Subcutaneous abdominal adipose tissue (tissue), 5 donors: ENCODE measurements around the gene PPFIBP2.

Experiments used
- H3K27ac ChIP-seq: one replicate; pipeline ENCODE4 v1.7.0; 2013; ENCODE audit warnings: low read depth, mild to moderate bottlenecking, inconsistent platforms, low read length, moderate library complexity
- H3K27me3 ChIP-seq, 5 donors: one replicate each; pipeline ENCODE4 v1.7.0; 2013; ENCODE audit warnings: low read length in 5 of 5, inconsistent platforms in 1 of 5; ENCODE audit not compliant: control insufficient read depth in 5 of 5, insufficient read depth in 4 of 5
- H3K36me3 ChIP-seq, 5 donors: one replicate each; pipeline ENCODE4 v1.7.0; 2013; ENCODE audit warnings: low read length in 5 of 5; ENCODE audit not compliant: control insufficient read depth in 5 of 5, insufficient read depth in 5 of 5
- H3K4me1 ChIP-seq, 5 donors: one replicate each; pipeline ENCODE4 v1.7.0; 2013; ENCODE audit warnings: low read length in 5 of 5, mild to moderate bottlenecking in 3 of 5, moderate library complexity in 1 of 5; ENCODE audit not compliant: control insufficient read depth in 5 of 5, insufficient read depth in 5 of 5
- H3K4me3 ChIP-seq, 5 donors: one replicate each; pipeline ENCODE4 v1.7.0; 2013; ENCODE audit warnings: low read length in 5 of 5, low read depth in 1 of 5
- H3K9ac ChIP-seq, 5 donors: one replicate each; pipeline ENCODE4 v1.7.0; 2013; ENCODE audit warnings: low read length in 5 of 5, mild to moderate bottlenecking in 4 of 5, moderate library complexity in 3 of 5
- H3K9me3 ChIP-seq, 5 donors: one replicate each; pipeline ENCODE4 v1.7.0; 2013; ENCODE audit warnings: low read length in 5 of 5; ENCODE audit not compliant: control insufficient read depth in 5 of 5
- donor health status: healthy.
- donor health status: healthy.
- donor health status: healthy.
- donor health status: healthy.
- donor health status: healthy.

PPFIBP2 gene

DNA sequence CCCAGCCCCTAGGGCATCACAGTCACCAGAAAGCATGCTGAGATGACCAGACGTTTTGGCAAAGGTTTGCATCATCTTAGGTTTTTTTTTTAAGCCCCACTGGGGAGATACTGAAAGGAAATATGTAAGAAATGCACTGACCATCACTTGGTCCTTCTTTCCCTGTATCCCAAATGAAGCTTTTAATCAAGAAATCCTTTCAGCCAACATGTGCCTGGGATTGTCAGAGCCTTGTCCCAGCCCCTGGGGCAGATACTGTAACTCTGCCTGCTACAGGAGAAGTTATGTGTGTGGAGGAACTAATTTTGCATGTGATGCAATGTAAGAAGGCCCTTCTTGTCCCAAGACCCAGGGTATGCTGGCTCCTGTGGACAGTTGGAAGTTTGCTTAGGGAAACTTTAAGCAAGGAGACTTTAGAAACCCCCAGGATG, 65.6 kb downstream of the PPFIBP2 start:
- Histone ChIP-seq H3K4me1 (peaks cover 6 to 73% (median 64%) of the 10 kb centered on the region in 5 donors), H3K27ac (peak overlapping the region; percentile 80), H3K9me3 (no peaks in the 10 kb centered on the region), H3K27me3 (peaks cover 0 to 3% (median 0%) of the 10 kb centered on the region in 5 donors), H3K36me3 (no peaks in the 10 kb centered on the region), H3K4me3 (no peak overlapping the region), H3K9ac (no peak overlapping the region)

GRCh38 chr11:7581021-7581590, 67.3 kb downstream of the PPFIBP2 start:
- Histone ChIP-seq H3K27ac (no peak overlapping the region), H3K27me3 (peaks cover 0 to 2% (median 0%) of the 10 kb centered on the region in 5 donors), H3K9me3 (no peaks in the 10 kb centered on the region), H3K9ac (no peak overlapping the region), H3K36me3 (no peaks in the 10 kb centered on the region), H3K4me3 (peak overlapping the region in 1 of 5 donors; percentile 3), H3K4me1 (peaks cover 6 to 58% (median 52%) of the 10 kb centered on the region in 5 donors)

DNA sequence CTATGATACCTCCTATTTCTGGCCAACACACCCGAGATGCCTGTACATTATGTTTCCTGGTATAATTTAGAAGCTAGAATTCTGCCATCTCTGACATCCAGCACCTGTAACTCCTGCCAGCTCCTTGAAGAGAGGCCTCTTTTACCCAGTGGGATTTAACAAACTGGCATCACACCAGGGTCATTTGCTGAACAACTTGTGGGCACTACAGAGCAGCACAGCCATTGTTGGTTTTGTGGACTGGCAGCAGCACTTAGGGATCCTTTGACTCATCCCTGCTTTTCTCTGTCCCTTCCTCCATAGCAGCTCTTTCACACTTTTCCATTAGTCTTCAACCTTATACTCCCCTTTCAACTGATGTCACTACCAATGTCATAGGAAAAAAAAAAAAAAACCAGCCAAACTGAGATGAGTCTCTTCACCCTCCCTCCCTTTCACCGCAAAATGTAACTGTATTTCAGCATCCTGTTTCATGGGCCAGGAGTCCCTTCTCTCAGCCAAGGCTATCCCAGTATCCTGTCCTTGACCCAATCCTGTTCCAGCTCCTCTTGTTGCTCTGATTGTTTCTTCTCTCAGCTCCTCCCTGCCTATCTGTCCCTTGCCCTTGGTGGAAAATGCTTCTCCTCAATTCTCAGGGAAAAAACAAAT, 68.7 kb downstream of the PPFIBP2 start:
- Histone ChIP-seq H3K4me3 (no peak overlapping the region), H3K36me3 (no peaks in the 10 kb centered on the region), H3K9ac (no peak overlapping the region), H3K27me3 (no peaks in the 10 kb centered on the region), H3K4me1 (peaks cover 6 to 56% (median 50%) of the 10 kb centered on the region in 5 donors), H3K27ac (no peak overlapping the region), H3K9me3 (no peaks in the 10 kb centered on the region)

DNA sequence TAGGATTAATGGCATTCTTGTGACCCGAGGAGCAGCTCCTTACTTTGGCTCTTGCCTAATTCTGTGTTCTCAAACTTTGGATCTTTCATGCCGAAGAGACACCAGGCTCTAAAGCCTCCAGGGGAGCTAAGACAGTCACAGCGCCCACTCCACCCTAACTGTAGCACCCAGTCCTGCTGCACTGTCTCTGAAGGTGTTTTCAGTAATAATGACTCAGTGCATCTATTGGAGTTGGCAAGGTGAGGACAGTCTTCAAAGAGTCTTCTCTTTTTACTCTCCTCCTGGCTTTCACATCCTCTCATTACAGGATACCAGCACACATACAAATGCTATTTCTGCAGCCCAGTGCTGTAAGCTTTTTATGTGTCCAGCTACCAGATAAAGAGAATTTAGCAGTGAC, 69.4 kb downstream of the PPFIBP2 start:
- Histone ChIP-seq H3K36me3 (no peaks in the 10 kb centered on the region), H3K27me3 (no peaks in the 10 kb centered on the region), H3K9ac (no peak overlapping the region), H3K27ac (no peak overlapping the region), H3K9me3 (no peaks in the 10 kb centered on the region), H3K4me3 (no peak overlapping the region), H3K4me1 (peaks cover 2 to 51% (median 48%) of the 10 kb centered on the region in 5 donors)

DNA sequence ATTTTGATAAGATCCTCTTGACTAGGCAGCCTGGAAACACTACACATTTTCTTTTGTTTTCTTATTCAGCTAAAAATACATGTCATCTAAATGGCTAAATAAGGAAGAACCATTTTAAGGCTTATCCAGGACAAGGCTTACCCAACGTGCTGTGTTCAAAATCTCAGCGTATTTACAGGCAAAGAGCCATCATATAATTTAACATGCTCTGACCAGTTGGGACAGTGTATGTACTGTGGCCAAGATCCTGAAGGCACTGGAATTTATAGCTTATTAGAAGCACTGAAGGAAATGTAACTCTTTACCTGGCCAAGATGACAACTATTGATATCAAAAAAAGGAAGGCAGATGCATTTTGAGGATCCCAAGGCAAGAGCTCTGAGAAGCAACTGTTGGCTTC, 71.1 kb downstream of the PPFIBP2 start:
- Histone ChIP-seq H3K4me3 (no peak overlapping the region), H3K9me3 (no peaks in the 10 kb centered on the region), H3K27me3 (no peaks in the 10 kb centered on the region), H3K4me1 (peaks cover 1 to 35% (median 33%) of the 10 kb centered on the region in 5 donors), H3K9ac (no peak overlapping the region), H3K36me3 (no peaks in the 10 kb centered on the region), H3K27ac (no peak overlapping the region)

GRCh38 chr11:7585816-7586215, 72.0 kb downstream of the PPFIBP2 start:
- Histone ChIP-seq H3K27me3 (no peaks in the 10 kb centered on the region), H3K36me3 (no peaks in the 10 kb centered on the region), H3K9me3 (no peaks in the 10 kb centered on the region), H3K4me1 (peaks cover 1 to 40% (median 35%) of the 10 kb centered on the region in 5 donors), H3K27ac (no peak overlapping the region), H3K9ac (no peak overlapping the region), H3K4me3 (no peak overlapping the region)

DNA sequence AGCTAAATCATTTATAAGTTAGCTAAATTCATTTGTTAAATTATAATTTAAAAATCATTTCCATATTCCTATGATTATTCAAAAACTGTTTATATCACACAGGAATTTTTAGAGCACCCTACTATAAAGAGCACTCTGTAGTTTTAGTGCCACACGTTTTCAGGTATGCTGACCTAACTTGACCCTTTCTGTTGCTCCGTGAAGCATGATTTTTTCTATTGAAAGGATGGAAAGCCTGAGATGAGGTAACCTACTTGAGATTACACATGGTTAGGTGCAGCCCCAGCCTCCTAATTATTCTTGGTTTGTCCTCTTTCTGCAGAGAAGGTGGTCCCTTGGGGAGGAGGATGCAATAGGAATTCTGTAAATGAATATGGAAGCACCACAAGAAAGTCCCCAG, 72.6 kb downstream of the PPFIBP2 start:
- Histone ChIP-seq H3K9ac (no peak overlapping the region), H3K4me1 (peaks cover 0 to 45% (median 30%) of the 10 kb centered on the region in 5 donors), H3K36me3 (no peaks in the 10 kb centered on the region), H3K9me3 (no peaks in the 10 kb centered on the region), H3K27me3 (no peaks in the 10 kb centered on the region), H3K27ac (peak overlapping the region; percentile 3), H3K4me3 (no peak overlapping the region)

- Histone ChIP-seq H3K27me3 (no peaks in the 10 kb centered on the region), H3K9ac (no peak overlapping the region), H3K9me3 (no peaks in the 10 kb centered on the region), H3K27ac (peak overlapping the region; percentile 3), H3K36me3 (no peaks in the 10 kb centered on the region), H3K4me3 (no peak overlapping the region), H3K4me1 (peaks cover 0 to 55% (median 31%) of the 10 kb centered on the region in 5 donors)
Measured at GRCh38 chr11:7587712-7588111, 73.9 kb downstream of the PPFIBP2 start.

GRCh38 chr11:7589861-7590260, 76.1 kb downstream of the PPFIBP2 start:
- Histone ChIP-seq H3K27ac (no peak overlapping the region), H3K36me3 (no peaks in the 10 kb centered on the region), H3K9ac (no peak overlapping the region), H3K4me3 (no peak overlapping the region), H3K9me3 (no peaks in the 10 kb centered on the region), H3K4me1 (peaks cover 0 to 57% (median 39%) of the 10 kb centered on the region in 5 donors), H3K27me3 (no peaks in the 10 kb centered on the region)

GRCh38 chr11:7590529-7590928, 76.7 kb downstream of the PPFIBP2 start:
- no peaks in the 10 kb centered on the region for H3K9me3 ChIP-seq
- H3K36me3 ChIP-seq: peaks cover 0 to 3% (median 0%) of the 10 kb centered on the region in 5 donors
- H3K27me3 ChIP-seq: no peaks in the 10 kb centered on the region
- H3K27ac ChIP-seq: no peak overlapping the region
- peaks cover 0 to 60% (median 42%) of the 10 kb centered on the region in 5 donors for H3K4me1 ChIP-seq
- H3K9ac ChIP-seq: no peak overlapping the region
- H3K4me3 ChIP-seq: no peak overlapping the region
